Transverse colon (tissue), 4 donors: Measurements from ENCODE around the gene OR5B21. TPM values are rescaled to one million over a fixed set of nuclear protein-coding genes. Genes with fewer than 3 reads are reported as not detected.

Experiments
- DNase-seq: peaks from one replicate; pipeline ENCODE4 v3.0.0-alpha.2; 2019
- H3K27ac ChIP-seq, 4 donors: fragments of 200-600 bp; sonication (generic); 2 replicates each; pipeline ENCODE4 v1.5.1; 2016 to 2018; ENCODE audit warnings: inconsistent platforms in 4 of 4
- H3K27me3 ChIP-seq: fragments of 200-600 bp; sonication (generic); 2 replicates; pipeline ENCODE4 v1.5.1; 2017; ENCODE audit warnings: inconsistent platforms
- H3K36me3 ChIP-seq, 4 donors: fragments of 200-600 bp; sonication (generic); 2 replicates each; pipeline ENCODE4 v1.5.1; 2017 to 2019; ENCODE audit warnings: inconsistent platforms in 4 of 4
- H3K4me1 ChIP-seq, 4 donors: fragments of 200-600 bp; sonication (generic); 2 replicates each; pipeline ENCODE4 v1.5.1; 2017 to 2020; ENCODE audit warnings: inconsistent platforms in 4 of 4
- H3K4me3 ChIP-seq, 4 donors: fragments of 200-600 bp; sonication (generic); 1 replicate in 1 of 4; 2 replicates in 3 of 4; pipeline versions ENCODE4 v1.5.1 to v1.6.1; 2017 to 2019; ENCODE audit warnings: inconsistent platforms in 4 of 4
- H3K9me3 ChIP-seq, 2 donors: fragments of 200-600 bp; sonication (generic); 2 replicates each; pipeline ENCODE4 v1.5.1; 2017 to 2019; ENCODE audit warnings: inconsistent platforms in 2 of 2
- CTCF ChIP-seq, 5 experiments: fragments of 200-600 bp in 3 of 5; fragments of 450-650 bp in 2 of 5; sonication (generic) in 3 of 5; IDR thresholded peaks; 1 replicate in 2 of 5; 2 replicates in 3 of 5; pipeline ENCODE4 v1.5.1; 2016 to 2017; ENCODE audit warnings: antibody characterized with exemption in 5 of 5, inconsistent platforms in 3 of 5, mild to moderate bottlenecking in 2 of 5, moderate library complexity in 1 of 5
- EP300 ChIP-seq: sonication (generic); formaldehyde crosslinking; IDR thresholded peaks from one replicate; pipeline ENCODE4 v1.6.1; 2017; ENCODE audit warnings: antibody characterized with exemption, low read depth
- POLR2A ChIP-seq: fragments of 450-650 bp; IDR thresholded peaks from one replicate; pipeline ENCODE4 v1.6.1; 2016; ENCODE audit warnings: antibody characterized with exemption, mild to moderate bottlenecking, moderate library complexity
- POLR2AphosphoS5 ChIP-seq, 3 donors: sonication (generic); formaldehyde crosslinking; IDR thresholded peaks; one replicate each; pipeline ENCODE4 v1.6.1; 2016; ENCODE audit warnings: antibody characterized with exemption in 3 of 3
- WGBS, 2 donors: methylation state at CpG; one replicate each; pipeline ENCODE4 v1.1.5; 2018; ENCODE audit warnings: low coverage in 1 of 2; 5-methylcytosine and 5-hydroxymethylcytosine counted together
- in situ Hi-C, 4 donors: fragments of 200-750 bp; cut with MboI; loops; one replicate each; pipeline versions ENCODE4 v1.15.0 to v1.15.1; 2017; ENCODE audit warnings: low sequenced_read_pairs in 3 of 4, low pct_ligation_motif_present in 1 of 4, low pct_unique_long_range_greater_than_20kb in 1 of 4
- intact Hi-C: fragments of 100-400 bp; cut with DNase I; formaldehyde crosslinking; loops from one replicate; pipeline ENCODE4 v1.15.1; 2023; ENCODE audit warnings: low total_unique reads
- total RNA-seq, 4 donors: library from RNA; depleted of rRNA; stranded (reverse); fragments of >200 nt; gene quantifications; one replicate each; pipeline ENCODE4 v1.1.0, GENCODE V29; 2016

OR5B21 gene
- total RNA-seq, 4 donors from 2014 or later: not detected

- Histone ChIP-seq H3K36me3 (no peaks in the 10 kb centered on the region), H3K27ac (no peak overlapping the region), H3K4me1 (no peaks in the 10 kb centered on the region), H3K4me3 (no peak overlapping the region), H3K9me3 (no peaks in the 10 kb centered on the region), H3K27me3 (no peaks in the 10 kb centered on the region)
- in situ Hi-C loops: no loop called here
- no peak for TF ChIP-seq EP300
- no peak for TF ChIP-seq CTCF (IDR thresholded peaks at IDR 0.05)
- no peak for TF ChIP-seq POLR2A
- no peak for TF ChIP-seq POLR2AphosphoS5 (IDR thresholded peaks at IDR 0.05)
- no peak for DNase-seq
- intact Hi-C loops: no loop called here
- 78 to 100% methylated on average over 1 to 2 of the region's 2 CpGs for WGBS, 2 donors
Measured at GRCh38 chr11:58497951-58498350, 10.0 kb downstream of the OR5B21 start.

GRCh38 chr11:58495906-58496305 is 12.0 kb downstream of the OR5B21 start:
- Histone ChIP-seq H3K36me3 (no peaks in the 10 kb centered on the region), H3K27me3 (no peaks in the 10 kb centered on the region), H3K27ac (no peak overlapping the region), H3K4me1 (no peaks in the 10 kb centered on the region), H3K9me3 (no peaks in the 10 kb centered on the region), H3K4me3 (no peak overlapping the region)
- no peak for TF ChIP-seq EP300
- no peak for TF ChIP-seq POLR2A
- no peak for TF ChIP-seq CTCF (IDR thresholded peaks at IDR 0.05)
- no peak for TF ChIP-seq POLR2AphosphoS5 (IDR thresholded peaks at IDR 0.05)
- in situ Hi-C loops (no loop called here), intact Hi-C loops (no loop called here)
- DNase-seq: no peak
- 58 to 74% methylated on average over 2 of the region's 2 CpGs for WGBS, 2 donors

- no peaks in the 10 kb centered on the region for H3K27me3 ChIP-seq
- no peaks in the 10 kb centered on the region for H3K4me1 ChIP-seq
- no peak overlapping the region for H3K4me3 ChIP-seq
- in situ Hi-C loops (no loop called here), intact Hi-C loops (no loop called here)
- no peaks in the 10 kb centered on the region for H3K36me3 ChIP-seq
- no peaks in the 10 kb centered on the region for H3K9me3 ChIP-seq
- TF ChIP-seq EP300: no peak
- no peak for TF ChIP-seq CTCF (IDR thresholded peaks at IDR 0.05)
- no peak for TF ChIP-seq POLR2A
- TF ChIP-seq POLR2AphosphoS5 (IDR thresholded peaks at IDR 0.05): no peak
- H3K27ac ChIP-seq: no peak overlapping the region
- DNase-seq: no peak
Measured at GRCh38 chr11:58494101-58494500, 13.8 kb downstream of the OR5B21 start.

- no peak for TF ChIP-seq POLR2AphosphoS5 (IDR thresholded peaks at IDR 0.05)
- TF ChIP-seq EP300: no peak
- TF ChIP-seq CTCF (IDR thresholded peaks at IDR 0.05): no peak
- no peak for TF ChIP-seq POLR2A
- WGBS, 2 donors: 50 to 80% methylated on average over 2 of the region's 2 CpGs
- no peak for DNase-seq
- intact Hi-C loops (no loop called here), in situ Hi-C loops (no loop called here)
- H3K27ac ChIP-seq: no peak overlapping the region
- no peaks in the 10 kb centered on the region for H3K4me1 ChIP-seq
- no peaks in the 10 kb centered on the region for H3K36me3 ChIP-seq
- H3K4me3 ChIP-seq: no peak overlapping the region
- no peaks in the 10 kb centered on the region for H3K27me3 ChIP-seq
- no peaks in the 10 kb centered on the region for H3K9me3 ChIP-seq
Measured at GRCh38 chr11:58493676-58494075, 14.2 kb downstream of the OR5B21 start.
